WTC11 (cell line): ENCODE results near the gene NFS1. TPM values are rescaled to one million over a fixed set of nuclear protein-coding genes. Genes with fewer than 3 reads are reported as not detected.

Experiments used
- ATF1 ChIP-seq: sonication (generic); formaldehyde crosslinking; IDR thresholded peaks from 2 replicates; pipeline ENCODE4 v1.8.1; 2023; ENCODE audit warnings: mild to moderate bottlenecking, moderate library complexity, missing genetic modification reagents
- CBFB ChIP-seq: sonication (generic); formaldehyde crosslinking; IDR thresholded peaks from 2 replicates; pipeline ENCODE4 v1.8.1; 2022; ENCODE audit warnings: mild to moderate bottlenecking, low read depth, missing genetic modification reagents
- EMX1 ChIP-seq: fragments of 250-450 bp; sonication (Bioruptor Pico); IDR thresholded peaks from 2 replicates; pipeline ENCODE4 v1.8.0; 2021; ENCODE audit warnings: mild to moderate bottlenecking
- FOXJ3 ChIP-seq: sonication (generic); formaldehyde crosslinking; IDR thresholded peaks from 2 replicates; pipeline ENCODE4 v1.9.0; 2021; ENCODE audit warnings: missing genetic modification reagents, mild to moderate bottlenecking, borderline replicate concordance
- FOXK1 ChIP-seq: sonication (generic); formaldehyde crosslinking; IDR thresholded peaks from 2 replicates; pipeline ENCODE4 v1.8.0; 2022; ENCODE audit warnings: mild to moderate bottlenecking, moderate library complexity, missing genetic modification reagents
- GTF2I ChIP-seq: fragments of 250-450 bp; sonication (Bioruptor Pico); conservative IDR thresholded peaks from 2 replicates; pipeline ENCODE4 v1.4.0; 2021; ENCODE audit warnings: mild to moderate bottlenecking
- IRF2 ChIP-seq: sonication (generic); formaldehyde crosslinking; IDR thresholded peaks from 2 replicates; pipeline ENCODE4 v1.8.0; 2022; ENCODE audit warnings: low read depth, missing genetic modification reagents, borderline replicate concordance
- JAZF1 ChIP-seq: fragments of 250-450 bp; sonication (Bioruptor Pico); IDR thresholded peaks from 2 replicates; pipeline ENCODE4 v1.9.0; 2021; ENCODE audit warnings: moderate library complexity, mild to moderate bottlenecking, inconsistent platforms
- NFE2L1 ChIP-seq: sonication (generic); formaldehyde crosslinking; IDR thresholded peaks from 2 replicates; pipeline ENCODE4 v1.8.1; 2023; ENCODE audit warnings: missing genetic modification reagents
- OVOL2 ChIP-seq: fragments of 250-450 bp; sonication (Bioruptor Pico); IDR thresholded peaks from 2 replicates; pipeline ENCODE4 v1.9.0; 2021; ENCODE audit warnings: mild to moderate bottlenecking, borderline replicate concordance
- RELA ChIP-seq: sonication (generic); formaldehyde crosslinking; IDR thresholded peaks from 2 replicates; pipeline ENCODE4 v1.8.1; 2022; ENCODE audit warnings: missing genetic modification reagents, mild to moderate bottlenecking, borderline replicate concordance
- SMAD3 ChIP-seq: sonication (generic); formaldehyde crosslinking; IDR thresholded peaks from 2 replicates; pipeline ENCODE4 v1.8.0; 2022; ENCODE audit warnings: missing genetic modification reagents, mild to moderate bottlenecking, borderline replicate concordance
- TP53 ChIP-seq: sonication (generic); formaldehyde crosslinking; IDR thresholded peaks from 2 replicates; pipeline ENCODE4 v1.8.1; 2023; ENCODE audit warnings: mild to moderate bottlenecking, missing genetic modification reagents
- ZNF219 ChIP-seq: sonication (generic); formaldehyde crosslinking; IDR thresholded peaks from 2 replicates; pipeline ENCODE4 v1.8.0; 2023; ENCODE audit warnings: missing genetic modification reagents, mild to moderate bottlenecking, borderline replicate concordance
- ZNF232 ChIP-seq: sonication (generic); formaldehyde crosslinking; IDR thresholded peaks from 2 replicates; pipeline ENCODE4 v1.8.0; 2022; ENCODE audit warnings: mild to moderate bottlenecking, missing genetic modification reagents
- ZNF396 ChIP-seq: fragments of 250-450 bp; sonication (Bioruptor Pico); IDR thresholded peaks from 2 replicates; pipeline ENCODE4 v1.8.0; 2021; ENCODE audit warnings: mild to moderate bottlenecking, moderate library complexity, borderline replicate concordance
- total RNA-seq: library from RNA; stranded (reverse); gene quantifications from 3 replicates; pipeline ENCODE4 v1.2.3, GENCODE V29; 2021
- TF ChIP-seq, protein P1 (sequence below): sonication (generic); formaldehyde crosslinking; IDR thresholded peaks from 2 replicates; pipeline ENCODE4 v1.8.0; 2023; ENCODE audit warnings: missing genetic modification reagents, mild to moderate bottlenecking, borderline replicate concordance
- TF ChIP-seq, protein P2 (sequence below): sonication (generic); formaldehyde crosslinking; IDR thresholded peaks from 2 replicates; pipeline ENCODE4 v1.8.1; 2022; ENCODE audit warnings: mild to moderate bottlenecking, moderate library complexity, missing genetic modification reagents
- TF ChIP-seq, protein P3 (sequence below): fragments of 250-450 bp; sonication (Bioruptor Pico); IDR thresholded peaks from 2 replicates; pipeline ENCODE4 v2.1.2; 2022; ENCODE audit warnings: mild to moderate bottlenecking, moderate library complexity
- TF ChIP-seq, protein P4 (sequence below): sonication (generic); formaldehyde crosslinking; IDR thresholded peaks from 2 replicates; pipeline ENCODE4 v1.8.1; 2023; ENCODE audit warnings: mild to moderate bottlenecking, missing genetic modification reagents, borderline replicate concordance
- TF ChIP-seq, protein P5 (sequence below): sonication (generic); formaldehyde crosslinking; IDR thresholded peaks from 2 replicates; pipeline ENCODE4 v1.8.1; 2023; ENCODE audit warnings: mild to moderate bottlenecking, missing genetic modification reagents
- TF ChIP-seq, protein P6 (sequence below): sonication (generic); formaldehyde crosslinking; IDR thresholded peaks from 2 replicates; pipeline ENCODE4 v1.8.1; 2022; ENCODE audit warnings: low read depth, missing genetic modification reagents, borderline replicate concordance
- TF ChIP-seq, protein P7 (sequence below): fragments of 250-450 bp; sonication (Bioruptor Pico); IDR thresholded peaks from 2 replicates; pipeline ENCODE4 v1.9.0; 2021; ENCODE audit warnings: moderate library complexity, mild to moderate bottlenecking, inconsistent platforms, borderline replicate concordance

Gene NFS1
- total RNA-seq, 1 experiment from 2014 or later: 36.1 TPM

DNA sequence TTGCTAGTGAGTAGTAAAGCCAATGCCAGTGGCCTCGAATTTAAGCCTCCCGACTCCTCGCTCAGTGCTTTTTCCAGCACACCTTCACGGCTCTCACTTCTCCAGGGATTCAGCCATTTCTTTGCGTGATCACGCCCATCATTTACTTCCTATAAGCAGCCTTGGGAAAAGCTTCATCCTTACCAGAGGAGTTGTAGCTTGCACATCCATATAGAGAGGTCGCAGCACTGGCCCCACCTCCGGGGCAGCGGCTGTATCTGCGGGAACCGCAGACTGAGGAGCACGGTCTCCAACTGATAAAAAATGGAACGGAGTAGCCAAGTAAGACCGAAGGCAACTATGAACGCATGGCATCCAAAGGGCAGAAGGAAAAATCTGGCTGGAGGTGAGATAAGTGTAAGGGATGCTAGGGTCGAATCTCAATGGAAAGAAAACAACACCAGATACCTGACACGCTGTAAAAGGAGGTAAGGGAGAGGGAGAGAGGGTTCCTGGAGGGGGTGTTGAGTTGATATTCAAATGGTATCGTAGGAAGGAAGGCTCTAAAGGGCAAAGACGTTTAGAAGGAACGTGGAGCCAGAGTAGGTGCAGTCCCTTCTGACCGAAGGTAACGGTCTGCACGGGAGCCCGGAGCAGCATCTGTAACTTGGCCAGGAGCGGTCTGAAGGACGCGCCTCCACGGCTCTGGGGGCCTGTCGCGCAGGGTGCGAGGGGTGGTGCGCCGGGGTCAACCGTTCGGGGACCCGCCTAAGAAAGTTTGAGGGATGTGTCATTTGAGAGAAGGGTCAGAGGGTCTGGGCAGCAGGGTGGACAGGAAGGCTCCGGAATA, 640 bp downstream of the NFS1 start (continued):
- TF ChIP-seq, protein P1, sequence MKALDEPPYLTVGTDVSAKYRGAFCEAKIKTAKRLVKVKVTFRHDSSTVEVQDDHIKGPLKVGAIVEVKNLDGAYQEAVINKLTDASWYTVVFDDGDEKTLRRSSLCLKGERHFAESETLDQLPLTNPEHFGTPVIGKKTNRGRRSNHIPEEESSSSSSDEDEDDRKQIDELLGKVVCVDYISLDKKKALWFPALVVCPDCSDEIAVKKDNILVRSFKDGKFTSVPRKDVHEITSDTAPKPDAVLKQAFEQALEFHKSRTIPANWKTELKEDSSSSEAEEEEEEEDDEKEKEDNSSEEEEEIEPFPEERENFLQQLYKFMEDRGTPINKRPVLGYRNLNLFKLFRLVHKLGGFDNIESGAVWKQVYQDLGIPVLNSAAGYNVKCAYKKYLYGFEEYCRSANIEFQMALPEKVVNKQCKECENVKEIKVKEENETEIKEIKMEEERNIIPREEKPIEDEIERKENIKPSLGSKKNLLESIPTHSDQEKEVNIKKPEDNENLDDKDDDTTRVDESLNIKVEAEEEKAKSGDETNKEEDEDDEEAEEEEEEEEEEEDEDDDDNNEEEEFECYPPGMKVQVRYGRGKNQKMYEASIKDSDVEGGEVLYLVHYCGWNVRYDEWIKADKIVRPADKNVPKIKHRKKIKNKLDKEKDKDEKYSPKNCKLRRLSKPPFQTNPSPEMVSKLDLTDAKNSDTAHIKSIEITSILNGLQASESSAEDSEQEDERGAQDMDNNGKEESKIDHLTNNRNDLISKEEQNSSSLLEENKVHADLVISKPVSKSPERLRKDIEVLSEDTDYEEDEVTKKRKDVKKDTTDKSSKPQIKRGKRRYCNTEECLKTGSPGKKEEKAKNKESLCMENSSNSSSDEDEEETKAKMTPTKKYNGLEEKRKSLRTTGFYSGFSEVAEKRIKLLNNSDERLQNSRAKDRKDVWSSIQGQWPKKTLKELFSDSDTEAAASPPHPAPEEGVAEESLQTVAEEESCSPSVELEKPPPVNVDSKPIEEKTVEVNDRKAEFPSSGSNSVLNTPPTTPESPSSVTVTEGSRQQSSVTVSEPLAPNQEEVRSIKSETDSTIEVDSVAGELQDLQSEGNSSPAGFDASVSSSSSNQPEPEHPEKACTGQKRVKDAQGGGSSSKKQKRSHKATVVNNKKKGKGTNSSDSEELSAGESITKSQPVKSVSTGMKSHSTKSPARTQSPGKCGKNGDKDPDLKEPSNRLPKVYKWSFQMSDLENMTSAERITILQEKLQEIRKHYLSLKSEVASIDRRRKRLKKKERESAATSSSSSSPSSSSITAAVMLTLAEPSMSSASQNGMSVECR (CRISPR knock-in tag): no peak
- TF ChIP-seq GTF2I (CRISPR knock-in tag) (no peak), FOXK1 (no peak), ZNF219 (CRISPR knock-in tag) (no peak), IRF2 (CRISPR knock-in tag) (no peak), CBFB (no peak), EMX1 (no peak), ATF1 (no peak), FOXJ3 (CRISPR knock-in tag) (no peak), SMAD3 (CRISPR knock-in tag) (0 out of 2 replicates have a peak, but pooled peaks have one; percentile 5), RELA (no peak), ZNF232 (CRISPR knock-in tag) (no peak), TP53 (CRISPR knock-in tag) (no peak), ZNF396 (CRISPR knock-in tag) (no peak), NFE2L1 (CRISPR knock-in tag) (0 out of 2 replicates have a peak, but pooled peaks have one; percentile 18), JAZF1 (CRISPR knock-in tag) (no peak), OVOL2 (CRISPR knock-in tag) (no peak)
- TF ChIP-seq, protein P2, sequence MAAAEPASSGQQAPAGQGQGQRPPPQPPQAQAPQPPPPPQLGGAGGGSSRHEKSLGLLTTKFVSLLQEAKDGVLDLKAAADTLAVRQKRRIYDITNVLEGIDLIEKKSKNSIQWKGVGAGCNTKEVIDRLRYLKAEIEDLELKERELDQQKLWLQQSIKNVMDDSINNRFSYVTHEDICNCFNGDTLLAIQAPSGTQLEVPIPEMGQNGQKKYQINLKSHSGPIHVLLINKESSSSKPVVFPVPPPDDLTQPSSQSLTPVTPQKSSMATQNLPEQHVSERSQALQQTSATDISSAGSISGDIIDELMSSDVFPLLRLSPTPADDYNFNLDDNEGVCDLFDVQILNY (CRISPR knock-in tag): no peak
- TF ChIP-seq, protein P3, sequence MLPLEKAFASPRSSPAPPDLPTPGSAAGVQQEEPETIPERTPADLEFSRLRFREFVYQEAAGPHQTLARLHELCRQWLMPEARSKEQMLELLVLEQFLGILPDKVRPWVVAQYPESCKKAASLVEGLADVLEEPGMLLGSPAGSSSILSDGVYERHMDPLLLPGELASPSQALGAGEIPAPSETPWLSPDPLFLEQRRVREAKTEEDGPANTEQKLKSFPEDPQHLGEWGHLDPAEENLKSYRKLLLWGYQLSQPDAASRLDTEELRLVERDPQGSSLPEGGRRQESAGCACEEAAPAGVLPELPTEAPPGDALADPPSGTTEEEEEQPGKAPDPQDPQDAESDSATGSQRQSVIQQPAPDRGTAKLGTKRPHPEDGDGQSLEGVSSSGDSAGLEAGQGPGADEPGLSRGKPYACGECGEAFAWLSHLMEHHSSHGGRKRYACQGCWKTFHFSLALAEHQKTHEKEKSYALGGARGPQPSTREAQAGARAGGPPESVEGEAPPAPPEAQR (CRISPR knock-in tag): no peak
- TF ChIP-seq, protein P4, sequence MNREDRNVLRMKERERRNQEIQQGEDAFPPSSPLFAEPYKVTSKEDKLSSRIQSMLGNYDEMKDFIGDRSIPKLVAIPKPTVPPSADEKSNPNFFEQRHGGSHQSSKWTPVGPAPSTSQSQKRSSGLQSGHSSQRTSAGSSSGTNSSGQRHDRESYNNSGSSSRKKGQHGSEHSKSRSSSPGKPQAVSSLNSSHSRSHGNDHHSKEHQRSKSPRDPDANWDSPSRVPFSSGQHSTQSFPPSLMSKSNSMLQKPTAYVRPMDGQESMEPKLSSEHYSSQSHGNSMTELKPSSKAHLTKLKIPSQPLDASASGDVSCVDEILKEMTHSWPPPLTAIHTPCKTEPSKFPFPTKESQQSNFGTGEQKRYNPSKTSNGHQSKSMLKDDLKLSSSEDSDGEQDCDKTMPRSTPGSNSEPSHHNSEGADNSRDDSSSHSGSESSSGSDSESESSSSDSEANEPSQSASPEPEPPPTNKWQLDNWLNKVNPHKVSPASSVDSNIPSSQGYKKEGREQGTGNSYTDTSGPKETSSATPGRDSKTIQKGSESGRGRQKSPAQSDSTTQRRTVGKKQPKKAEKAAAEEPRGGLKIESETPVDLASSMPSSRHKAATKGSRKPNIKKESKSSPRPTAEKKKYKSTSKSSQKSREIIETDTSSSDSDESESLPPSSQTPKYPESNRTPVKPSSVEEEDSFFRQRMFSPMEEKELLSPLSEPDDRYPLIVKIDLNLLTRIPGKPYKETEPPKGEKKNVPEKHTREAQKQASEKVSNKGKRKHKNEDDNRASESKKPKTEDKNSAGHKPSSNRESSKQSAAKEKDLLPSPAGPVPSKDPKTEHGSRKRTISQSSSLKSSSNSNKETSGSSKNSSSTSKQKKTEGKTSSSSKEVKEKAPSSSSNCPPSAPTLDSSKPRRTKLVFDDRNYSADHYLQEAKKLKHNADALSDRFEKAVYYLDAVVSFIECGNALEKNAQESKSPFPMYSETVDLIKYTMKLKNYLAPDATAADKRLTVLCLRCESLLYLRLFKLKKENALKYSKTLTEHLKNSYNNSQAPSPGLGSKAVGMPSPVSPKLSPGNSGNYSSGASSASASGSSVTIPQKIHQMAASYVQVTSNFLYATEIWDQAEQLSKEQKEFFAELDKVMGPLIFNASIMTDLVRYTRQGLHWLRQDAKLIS (CRISPR knock-in tag): no peak
- TF ChIP-seq, protein P5, sequence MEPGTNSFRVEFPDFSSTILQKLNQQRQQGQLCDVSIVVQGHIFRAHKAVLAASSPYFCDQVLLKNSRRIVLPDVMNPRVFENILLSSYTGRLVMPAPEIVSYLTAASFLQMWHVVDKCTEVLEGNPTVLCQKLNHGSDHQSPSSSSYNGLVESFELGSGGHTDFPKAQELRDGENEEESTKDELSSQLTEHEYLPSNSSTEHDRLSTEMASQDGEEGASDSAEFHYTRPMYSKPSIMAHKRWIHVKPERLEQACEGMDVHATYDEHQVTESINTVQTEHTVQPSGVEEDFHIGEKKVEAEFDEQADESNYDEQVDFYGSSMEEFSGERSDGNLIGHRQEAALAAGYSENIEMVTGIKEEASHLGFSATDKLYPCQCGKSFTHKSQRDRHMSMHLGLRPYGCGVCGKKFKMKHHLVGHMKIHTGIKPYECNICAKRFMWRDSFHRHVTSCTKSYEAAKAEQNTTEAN: no peak
- TF ChIP-seq, protein P6, sequence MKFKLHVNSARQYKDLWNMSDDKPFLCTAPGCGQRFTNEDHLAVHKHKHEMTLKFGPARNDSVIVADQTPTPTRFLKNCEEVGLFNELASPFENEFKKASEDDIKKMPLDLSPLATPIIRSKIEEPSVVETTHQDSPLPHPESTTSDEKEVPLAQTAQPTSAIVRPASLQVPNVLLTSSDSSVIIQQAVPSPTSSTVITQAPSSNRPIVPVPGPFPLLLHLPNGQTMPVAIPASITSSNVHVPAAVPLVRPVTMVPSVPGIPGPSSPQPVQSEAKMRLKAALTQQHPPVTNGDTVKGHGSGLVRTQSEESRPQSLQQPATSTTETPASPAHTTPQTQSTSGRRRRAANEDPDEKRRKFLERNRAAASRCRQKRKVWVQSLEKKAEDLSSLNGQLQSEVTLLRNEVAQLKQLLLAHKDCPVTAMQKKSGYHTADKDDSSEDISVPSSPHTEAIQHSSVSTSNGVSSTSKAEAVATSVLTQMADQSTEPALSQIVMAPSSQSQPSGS (CRISPR knock-in tag): no peak
- TF ChIP-seq, protein P7, sequence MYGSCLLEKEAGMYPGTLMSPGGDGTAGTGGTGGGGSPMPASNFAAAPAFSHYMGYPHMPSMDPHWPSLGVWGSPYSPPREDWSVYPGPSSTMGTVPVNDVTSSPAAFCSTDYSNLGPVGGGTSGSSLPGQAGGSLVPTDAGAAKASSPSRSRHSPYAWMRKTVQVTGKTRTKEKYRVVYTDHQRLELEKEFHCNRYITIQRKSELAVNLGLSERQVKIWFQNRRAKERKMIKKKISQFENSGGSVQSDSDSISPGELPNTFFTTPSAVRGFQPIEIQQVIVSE: no peak
